Stomach smooth muscle (tissue), 2 donors: ENCODE data around the gene AKR1B15.
A peak's percentile ranks its signal among the peaks of the same experiment; 100 is the strongest.
"Not testable (repeated sequence)": the region's sequence is repeated elsewhere in the genome, so short reads cannot be mapped to it uniquely, and the experiment has no call there.

Experiments used
- H3K27ac ChIP-seq: one replicate; pipeline ENCODE4 v1.7.0; 2013; ENCODE audit warnings: mild to moderate bottlenecking, low read length, inconsistent platforms
- H3K27me3 ChIP-seq, 2 donors: one replicate each; pipeline ENCODE4 v1.7.0; 2013; ENCODE audit warnings: low read length in 2 of 2; ENCODE audit not compliant: insufficient read depth in 2 of 2, control insufficient read depth in 1 of 2
- H3K36me3 ChIP-seq, 2 donors: one replicate each; pipeline ENCODE4 v1.7.0; 2013; ENCODE audit warnings: low read length in 2 of 2; ENCODE audit not compliant: control insufficient read depth in 2 of 2, insufficient read depth in 2 of 2
- H3K4me1 ChIP-seq: one replicate; pipeline ENCODE4 v1.7.0; 2013; ENCODE audit warnings: low read length; ENCODE audit not compliant: control insufficient read depth, insufficient read depth
- H3K4me3 ChIP-seq, 2 donors: one replicate each; pipeline ENCODE4 v1.7.0; 2013; ENCODE audit warnings: low read length in 2 of 2
- H3K9ac ChIP-seq, 2 donors: one replicate each; pipeline ENCODE4 v1.7.0; 2013; ENCODE audit warnings: low read length in 2 of 2, mild to moderate bottlenecking in 1 of 2
- H3K9me3 ChIP-seq, 2 donors: one replicate each; pipeline ENCODE4 v1.7.0; 2013; ENCODE audit warnings: low read length in 2 of 2; ENCODE audit not compliant: control insufficient read depth in 2 of 2
- donor health status: healthy.
- donor health status: Pancreatic carcinoma.

AKR1B15 gene

DNA sequence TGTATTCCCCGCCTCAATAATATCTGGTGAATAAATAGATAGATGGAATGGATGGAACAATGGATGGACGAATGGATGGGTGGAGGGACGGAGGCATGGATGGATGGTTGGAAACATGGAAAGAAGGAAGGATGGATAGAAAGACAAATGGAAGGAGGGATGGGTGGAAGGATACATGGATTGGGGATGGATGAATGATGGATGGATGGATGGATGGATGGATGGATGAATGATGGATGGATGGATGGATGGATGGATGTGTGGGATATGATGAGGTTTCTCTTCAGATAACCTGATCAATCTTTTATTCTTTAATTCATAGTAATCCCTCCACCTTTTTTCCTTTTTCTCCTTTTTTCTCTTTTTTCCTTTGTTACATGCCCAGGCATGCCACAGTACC, 3.0 kb upstream of the AKR1B15 start:
- H3K9ac ChIP-seq: no peak overlapping the region

DNA sequence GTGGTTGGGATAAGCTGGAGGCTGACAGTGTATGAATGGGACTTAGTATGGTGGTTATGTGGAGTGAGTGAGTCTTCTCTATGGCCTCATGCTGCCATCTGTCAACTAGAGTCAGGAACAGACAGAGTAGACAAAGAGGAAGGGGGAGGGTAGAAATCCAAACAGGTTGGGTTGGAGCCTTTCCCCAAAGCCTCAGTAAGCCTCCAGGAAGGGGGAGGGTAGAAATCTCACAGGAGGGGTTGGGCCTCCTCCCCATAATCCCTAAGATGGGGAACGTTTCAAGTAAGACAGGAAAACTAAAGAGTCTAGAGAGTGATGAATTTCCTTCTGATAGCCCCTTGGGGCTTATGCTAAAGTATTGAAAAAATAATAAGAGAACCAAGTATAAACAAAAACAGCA, 2.0 kb upstream of the AKR1B15 start:
- H3K4me1 ChIP-seq: no peaks in the 10 kb centered on the region
- peak overlapping the region in 1 of 2 donors; percentile 72 for H3K4me3 ChIP-seq
- H3K9ac ChIP-seq: no peak overlapping the region
- no peaks in the 10 kb centered on the region for H3K27me3 ChIP-seq
- no peaks in the 10 kb centered on the region for H3K9me3 ChIP-seq
- no peak overlapping the region for H3K27ac ChIP-seq
- no peaks in the 10 kb centered on the region for H3K36me3 ChIP-seq

More for the DNA sequence above, 3.0 kb upstream of the AKR1B15 start:
- no peaks in the 10 kb centered on the region for H3K27me3 ChIP-seq
- H3K4me3 ChIP-seq: no peak overlapping the region
- H3K27ac ChIP-seq: no peak overlapping the region
- H3K9me3 ChIP-seq: no peaks in the 10 kb centered on the region
- H3K36me3 ChIP-seq: no peaks in the 10 kb centered on the region
- H3K4me1 ChIP-seq: no peaks in the 10 kb centered on the region

GRCh38 chr7:134547397-134548054, 1.4 kb upstream of the AKR1B15 start:
- H3K9me3 ChIP-seq: no peaks in the 10 kb centered on the region
- no peaks in the 10 kb centered on the region for H3K27me3 ChIP-seq
- H3K36me3 ChIP-seq: no peaks in the 10 kb centered on the region
- H3K27ac ChIP-seq: no peak overlapping the region
- H3K4me3 ChIP-seq: peak overlapping the region in 1 of 2 donors; percentile 72
- peak overlapping the region in 1 of 2 donors; percentile 21 for H3K9ac ChIP-seq
- H3K4me1 ChIP-seq: no peaks in the 10 kb centered on the region

- no peak overlapping the region for H3K27ac ChIP-seq
- H3K4me3 ChIP-seq: no peak overlapping the region
- no peaks in the 10 kb centered on the region for H3K4me1 ChIP-seq
- H3K9me3 ChIP-seq: no peaks in the 10 kb centered on the region
- no peaks in the 10 kb centered on the region for H3K36me3 ChIP-seq
- H3K9ac ChIP-seq: no peak overlapping the region
- no peaks in the 10 kb centered on the region for H3K27me3 ChIP-seq
Measured at GRCh38 chr7:134549366-134549765, 456 bp downstream of the AKR1B15 start.

DNA sequence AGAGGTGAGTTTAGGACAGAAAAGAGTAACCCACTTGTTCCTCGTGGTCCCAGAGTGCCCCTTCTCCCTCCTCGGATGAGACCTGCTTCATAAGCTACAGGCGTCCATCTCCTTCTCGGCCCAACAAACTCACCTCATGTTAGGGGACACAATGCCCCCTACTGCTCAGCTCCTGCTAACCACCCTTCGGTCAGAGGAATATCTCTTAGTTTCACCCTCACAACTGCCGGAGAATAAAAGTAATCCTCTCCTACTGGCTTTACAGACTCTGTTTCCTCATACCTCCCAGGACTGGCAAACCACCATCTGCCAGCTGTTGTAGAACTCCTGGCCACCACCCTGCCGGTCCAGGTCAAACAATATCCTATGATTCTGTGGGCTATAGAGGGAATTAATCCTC, 3.2 kb downstream of the AKR1B15 start:
- Histone ChIP-seq H3K4me1 (no peaks in the 10 kb centered on the region), H3K9me3 (no peaks in the 10 kb centered on the region), H3K27me3 (no peaks in the 10 kb centered on the region), H3K36me3 (no peaks in the 10 kb centered on the region), H3K9ac (no peak overlapping the region), H3K4me3 (no peak overlapping the region), H3K27ac (no peak overlapping the region)

GRCh38 chr7:134553976-134554375, 5.1 kb downstream of the AKR1B15 start:
- no peaks in the 10 kb centered on the region for H3K4me1 ChIP-seq
- H3K9ac ChIP-seq: no peak overlapping the region
- no peak overlapping the region for H3K27ac ChIP-seq

DNA sequence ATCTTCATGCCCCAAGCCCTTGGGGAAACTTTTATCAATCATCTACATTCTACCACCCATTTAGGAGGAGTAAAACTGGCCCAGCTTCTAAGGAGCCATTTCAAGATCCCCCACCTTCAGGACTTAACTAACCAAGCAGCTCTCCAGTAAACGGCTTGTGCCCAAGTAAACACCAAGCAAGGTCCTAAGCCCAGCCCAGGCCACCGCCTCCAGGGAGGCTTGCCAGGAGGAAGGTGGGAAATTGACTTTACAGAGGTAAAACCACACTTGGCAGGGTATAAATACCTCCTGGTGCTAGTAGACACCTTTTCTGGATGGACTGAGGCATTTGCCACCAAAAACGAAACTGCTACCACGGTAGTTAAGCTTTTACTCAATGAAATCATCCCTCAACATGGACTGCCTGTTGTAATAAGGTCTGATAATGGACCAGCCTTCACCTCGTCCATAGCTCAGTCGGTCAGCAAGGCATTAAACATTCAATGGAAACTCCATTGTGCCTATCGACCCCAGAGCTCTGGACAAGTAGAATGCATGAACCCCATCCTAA, 5.6 kb downstream of the AKR1B15 start:
- Histone ChIP-seq H3K4me1 (no peaks in the 10 kb centered on the region), H3K9ac (no peak overlapping the region), H3K27ac (no peak overlapping the region), H3K4me3 (no peak overlapping the region), H3K27me3 (no peaks in the 10 kb centered on the region), H3K36me3 (no peaks in the 10 kb centered on the region), H3K9me3 (no peaks in the 10 kb centered on the region)

More at GRCh38 chr7:134553976-134554375, 5.1 kb downstream of the AKR1B15 start:
- Histone ChIP-seq H3K36me3 (no peaks in the 10 kb centered on the region), H3K9me3 (no peaks in the 10 kb centered on the region), H3K4me3 (no peak overlapping the region), H3K27me3 (no peaks in the 10 kb centered on the region)

DNA sequence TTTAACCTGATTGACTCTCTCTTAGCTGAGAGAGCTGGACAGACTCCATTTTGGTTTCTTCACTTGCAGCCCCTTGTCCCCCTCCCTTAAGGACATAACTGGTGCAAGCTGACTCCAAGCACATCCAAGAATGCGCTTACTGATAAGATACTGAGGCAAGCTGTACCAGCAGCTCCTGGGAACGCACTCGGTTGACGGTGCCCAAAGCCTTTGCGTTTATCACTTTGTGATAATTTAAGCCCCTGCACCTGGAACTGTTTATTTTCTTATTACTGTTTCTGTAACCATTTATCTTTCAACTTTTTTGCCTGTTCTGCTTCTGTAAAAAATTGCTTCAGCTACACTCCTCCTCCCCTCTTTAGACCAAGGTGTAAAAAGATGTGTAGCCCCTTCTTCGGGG, 8.5 kb downstream of the AKR1B15 start:
- Histone ChIP-seq H3K4me1 (no peaks in the 10 kb centered on the region), H3K36me3 (no peaks in the 10 kb centered on the region), H3K27ac (no peak overlapping the region), H3K9me3 (no peaks in the 10 kb centered on the region), H3K9ac (no peak overlapping the region), H3K4me3 (no peak overlapping the region), H3K27me3 (no peaks in the 10 kb centered on the region)

DNA sequence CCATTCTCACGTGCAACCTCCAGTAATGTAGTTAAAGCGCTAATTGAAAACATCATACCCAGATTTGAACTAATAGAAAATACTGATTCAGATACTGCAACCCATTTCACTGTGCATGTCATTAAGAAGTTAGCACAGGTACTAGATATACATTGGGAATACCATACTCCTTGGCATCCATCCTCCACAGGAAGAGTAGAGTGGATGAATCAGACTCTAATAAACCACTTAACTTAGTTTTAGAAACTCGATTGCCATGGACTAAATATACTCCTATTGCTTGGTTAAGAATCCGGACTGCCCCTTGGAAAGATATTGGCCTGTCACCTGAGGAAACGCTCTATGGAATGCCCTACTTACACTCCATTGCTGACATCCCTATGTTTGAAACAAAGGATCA, 9.5 kb downstream of the AKR1B15 start:
- H3K27ac ChIP-seq: no peak overlapping the region
- H3K4me3 ChIP-seq: no peak overlapping the region
- H3K9me3 ChIP-seq: no peaks in the 10 kb centered on the region
- no peaks in the 10 kb centered on the region for H3K36me3 ChIP-seq
- H3K9ac ChIP-seq: no peak overlapping the region
- no peaks in the 10 kb centered on the region for H3K4me1 ChIP-seq
- no peaks in the 10 kb centered on the region for H3K27me3 ChIP-seq

GRCh38 chr7:134561616-134562015, 12.7 kb downstream of the AKR1B15 start:
- not testable (repeated sequence) for H3K4me1 ChIP-seq, H3K27me3 ChIP-seq, H3K36me3 ChIP-seq, H3K4me3 ChIP-seq, H3K27ac ChIP-seq, H3K9me3 ChIP-seq, H3K9ac ChIP-seq

- no peak overlapping the region for H3K4me3 ChIP-seq
- no peaks in the 10 kb centered on the region for H3K27me3 ChIP-seq
- no peaks in the 10 kb centered on the region for H3K36me3 ChIP-seq
- H3K4me1 ChIP-seq: no peaks in the 10 kb centered on the region
- no peaks in the 10 kb centered on the region for H3K9me3 ChIP-seq
- H3K9ac ChIP-seq: no peak overlapping the region
- no peak overlapping the region for H3K27ac ChIP-seq
Measured at GRCh38 chr7:134562136-134562535, 13.2 kb downstream of the AKR1B15 start.
